HG03196 (cell line): ENCODE results near the gene EGFR.
"Not testable (repeated sequence)": the region's sequence is repeated elsewhere in the genome, so short reads cannot be mapped to it uniquely, and the experiment has no call there.

Experiments
- ATAC-seq: cut with Tn5 transposase; IDR thresholded peaks from one replicate; pipeline ENCODE4 v1.9.1; 2021; ENCODE audit not compliant: unreplicated experiment

The EGFR gene

DNA sequence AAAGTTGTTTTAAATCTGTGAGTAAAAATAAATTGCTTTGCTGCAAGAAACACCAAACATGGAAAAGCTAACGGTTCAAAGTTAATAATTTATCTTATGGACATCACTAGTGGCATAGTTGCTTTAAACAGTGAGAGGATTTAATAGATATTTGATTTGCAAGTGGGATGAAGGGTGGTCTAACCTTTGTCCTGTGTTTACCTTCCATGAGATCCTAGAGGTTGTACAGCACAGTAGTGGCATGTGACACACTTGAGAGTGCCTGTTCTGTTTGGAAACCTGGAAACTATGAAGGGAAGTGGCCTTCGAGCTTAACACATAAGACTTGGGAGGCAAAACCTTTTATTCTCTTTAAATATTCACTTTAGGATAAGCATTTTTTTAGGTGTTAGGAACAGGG is 16.0 kb downstream of the EGFR start:
- no peak for ATAC-seq

- not testable (repeated sequence) for ATAC-seq
Observed at GRCh38 chr7:55035410-55035809, 16.6 kb downstream of the EGFR start.

GRCh38 chr7:55036950-55037736 is 18.3 kb downstream of the EGFR start:
- ATAC-seq: no peak

GRCh38 chr7:55043691-55044370 is 25.0 kb downstream of the EGFR start:
- ATAC-seq: no peak

DNA sequence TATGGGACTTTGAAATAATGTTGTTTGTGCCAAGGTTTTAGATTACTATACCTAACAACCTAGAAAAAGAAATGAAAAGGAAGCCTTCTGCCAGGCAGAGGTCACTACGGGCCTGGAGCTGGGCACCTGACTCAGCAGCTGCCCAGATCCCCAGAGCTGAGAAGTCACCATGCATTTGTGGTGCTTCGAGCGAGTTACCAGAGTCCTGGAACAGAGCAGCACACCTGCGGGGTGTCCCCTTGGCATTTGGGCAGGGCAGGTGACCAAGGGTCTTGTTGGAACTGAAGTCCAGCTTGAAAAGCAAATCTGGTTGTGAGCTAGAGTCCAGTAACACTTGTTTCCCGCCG is 25.5 kb downstream of the EGFR start:
- ATAC-seq: no peak

- no peak for ATAC-seq
Observed at GRCh38 chr7:55044791-55045190, 26.0 kb downstream of the EGFR start.

DNA sequence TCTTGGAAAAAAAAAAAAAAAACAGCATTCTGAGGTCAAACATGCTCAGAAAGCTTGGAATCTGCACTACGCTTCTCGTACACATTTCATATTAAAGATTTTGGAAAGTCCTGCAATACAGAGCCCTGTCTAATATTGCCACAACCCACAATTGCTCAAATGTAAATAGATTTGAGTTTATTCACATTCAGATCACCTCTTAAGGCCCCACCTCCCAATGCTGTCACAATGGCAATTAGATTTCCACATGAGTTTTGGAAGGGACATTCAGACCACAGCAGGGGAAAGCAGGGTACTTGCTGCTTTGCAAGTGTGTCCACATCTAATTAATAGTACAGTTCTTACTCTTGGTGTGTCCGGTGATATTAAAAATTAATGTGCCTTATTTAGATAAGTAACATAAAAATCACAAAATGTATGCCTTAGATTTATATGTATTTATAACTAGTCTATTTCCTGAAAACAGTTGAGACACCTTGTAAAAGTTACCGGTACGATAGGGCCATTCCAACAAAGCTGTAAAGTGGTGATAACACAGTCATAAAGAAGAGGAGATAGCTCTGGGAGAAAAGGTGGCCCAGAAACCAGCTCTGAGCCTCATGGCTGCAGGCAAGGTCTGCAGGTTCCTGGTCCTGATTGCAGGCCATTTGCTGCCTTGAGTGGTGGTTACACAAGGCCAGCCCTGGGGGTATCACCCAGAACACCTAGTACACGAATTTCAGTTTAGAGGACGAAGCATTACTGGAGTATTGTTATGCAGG is 27.9 kb downstream of the EGFR start:
- no peak for ATAC-seq

DNA sequence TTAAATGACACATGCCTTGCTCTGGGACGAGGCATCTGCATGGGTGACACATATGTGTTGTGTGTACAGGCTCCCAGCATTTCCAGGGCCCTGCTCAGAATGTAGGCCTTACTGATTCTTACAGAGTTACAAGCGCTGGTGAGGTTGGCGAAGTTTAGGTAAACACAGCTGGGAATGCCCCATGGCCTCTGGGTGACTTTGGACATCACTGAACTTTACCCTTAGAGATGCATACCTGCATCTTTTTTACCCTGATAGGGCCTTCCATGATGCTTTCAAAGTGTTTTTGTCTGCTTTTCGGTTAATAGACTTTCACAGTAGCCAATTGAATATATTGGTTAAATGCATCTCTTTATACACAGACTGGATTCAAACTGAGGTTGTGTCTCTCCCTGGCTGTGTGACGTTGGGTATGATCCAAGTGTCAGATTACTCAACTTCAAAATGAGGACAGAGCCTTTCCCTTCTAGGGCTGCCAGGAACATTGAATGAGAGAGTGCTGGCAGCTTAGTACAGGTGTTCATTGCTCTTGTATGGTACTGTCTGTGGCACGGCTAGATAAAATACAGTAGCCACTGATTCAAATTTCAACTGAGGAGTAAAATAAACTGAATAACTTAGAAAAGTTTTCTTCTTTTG is 29.5 kb downstream of the EGFR start:
- ATAC-seq: no peak

GRCh38 chr7:55050281-55050680 is 31.5 kb downstream of the EGFR start:
- ATAC-seq: no peak

- no peak for ATAC-seq
Observed at GRCh38 chr7:55052081-55052480, 33.3 kb downstream of the EGFR start.

DNA sequence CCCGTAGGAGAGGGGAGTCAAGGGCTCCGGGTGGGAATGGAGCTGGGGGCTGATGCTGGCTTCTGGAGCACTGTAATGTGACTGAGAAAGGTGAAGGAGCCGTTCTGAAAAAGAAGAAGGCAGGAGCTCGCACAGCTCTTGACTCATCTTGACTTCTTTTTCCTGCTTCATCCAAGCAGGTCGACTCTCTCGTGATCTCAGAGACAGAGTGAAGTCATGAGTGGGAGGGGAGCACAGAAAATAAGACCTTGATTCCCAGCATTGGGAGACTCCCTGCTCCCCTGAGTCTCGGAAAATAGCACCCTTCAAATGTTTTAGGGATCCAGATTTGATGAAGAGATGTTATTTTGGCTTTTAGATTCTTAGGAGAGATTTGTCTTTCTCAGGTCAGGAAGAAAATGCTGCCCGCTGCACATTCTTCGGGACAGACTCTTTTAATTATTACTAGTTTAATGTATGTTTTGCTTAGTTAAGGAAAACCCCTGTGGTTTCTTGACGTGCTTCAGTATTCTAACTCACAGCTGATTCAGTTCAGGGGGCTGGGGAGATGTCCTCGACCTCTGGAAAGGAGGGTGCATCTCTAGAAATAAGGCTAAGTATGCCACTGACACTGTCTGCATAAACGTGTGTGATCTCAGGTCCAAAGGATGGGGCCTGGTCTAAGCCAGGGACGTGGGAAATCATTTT is 34.1 kb downstream of the EGFR start:
- ATAC-seq: no peak

DNA sequence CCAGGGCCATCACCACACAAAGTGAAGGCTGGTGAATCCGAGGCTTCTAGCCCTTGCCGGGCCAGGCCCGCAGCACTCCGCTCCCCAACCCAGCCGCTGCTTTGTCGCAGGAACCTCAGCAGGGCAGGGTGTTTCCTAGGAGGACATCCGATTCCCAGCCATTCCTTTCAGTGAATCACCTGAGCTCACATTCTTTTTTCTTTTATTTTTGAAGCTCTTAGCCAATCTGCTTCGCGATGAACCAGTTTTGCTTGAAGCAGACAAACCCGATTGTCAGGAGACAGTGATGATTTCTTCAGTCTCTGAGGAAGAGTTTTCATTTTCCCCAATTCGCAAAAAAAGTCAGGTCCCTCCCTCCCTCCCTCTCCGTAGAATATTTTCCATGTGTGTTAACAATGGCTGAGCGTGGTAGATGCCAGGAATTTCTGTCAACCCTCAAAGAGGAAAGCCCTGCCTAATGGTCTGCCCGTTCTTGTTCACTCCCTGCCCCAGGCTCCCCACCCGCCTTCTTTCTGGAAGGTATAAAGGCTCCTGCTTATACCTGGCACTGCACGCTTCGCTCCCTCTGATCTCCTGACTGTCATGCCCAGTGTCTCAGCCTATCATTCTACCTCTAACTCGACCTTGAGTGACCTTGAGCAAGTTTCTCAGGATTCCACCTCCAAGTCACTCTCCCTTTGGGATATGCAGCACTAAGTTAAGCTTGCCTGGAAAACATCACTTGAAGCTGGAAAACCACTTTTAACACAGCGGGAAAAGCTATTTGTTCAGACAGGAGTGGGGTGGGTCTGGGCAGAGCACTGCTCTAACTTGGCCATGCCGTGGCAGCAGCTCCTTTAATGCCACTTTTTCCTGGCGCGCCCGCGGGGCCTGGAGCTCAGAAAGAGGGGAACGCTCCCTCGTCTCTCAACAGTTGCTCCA is 35.1 kb downstream of the EGFR start:
- ATAC-seq: no peak

DNA sequence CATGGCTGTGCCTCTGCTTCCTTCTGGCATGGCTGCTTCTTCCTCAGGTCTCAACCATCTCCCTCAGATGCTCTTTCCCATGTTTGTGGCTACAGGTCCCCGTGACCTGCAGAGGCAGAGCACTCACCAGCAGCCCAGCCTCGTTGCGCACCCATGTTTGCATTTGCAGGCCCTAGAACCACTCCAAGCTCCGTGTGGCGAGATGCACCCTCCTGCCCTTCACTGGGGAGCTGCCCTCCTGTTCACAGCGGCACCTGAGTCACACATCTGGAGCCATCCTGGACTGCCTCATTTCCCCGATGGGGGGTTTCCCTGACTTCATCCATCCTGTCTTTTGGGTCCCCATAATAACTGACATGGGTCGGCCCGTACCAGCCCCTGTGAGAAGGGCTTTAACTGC is 35.9 kb downstream of the EGFR start:
- ATAC-seq: no peak

GRCh38 chr7:55055479-55055878 is 36.7 kb downstream of the EGFR start:
- ATAC-seq: no peak

DNA sequence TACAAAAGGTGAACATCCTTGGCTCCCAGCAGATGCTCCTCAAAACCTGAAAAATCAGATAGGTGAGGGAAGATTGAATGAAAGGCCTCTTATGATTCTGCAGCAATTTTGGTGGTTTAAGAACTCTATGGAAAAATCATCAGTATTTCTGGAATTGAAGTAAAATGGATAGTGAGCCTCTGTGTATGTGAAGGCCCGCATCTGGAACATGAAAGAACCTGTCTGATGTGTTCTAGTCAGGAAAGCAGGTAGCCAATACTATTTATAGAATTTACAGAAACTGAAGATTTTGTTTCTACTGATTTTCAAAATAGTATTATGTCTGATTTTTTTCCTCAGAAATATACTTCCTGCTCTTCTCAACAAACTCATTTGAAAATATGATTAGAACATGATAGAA is 37.3 kb downstream of the EGFR start:
- ATAC-seq: no peak

- no peak for ATAC-seq
Observed at GRCh38 chr7:55056577-55057480, 38.0 kb downstream of the EGFR start.

DNA sequence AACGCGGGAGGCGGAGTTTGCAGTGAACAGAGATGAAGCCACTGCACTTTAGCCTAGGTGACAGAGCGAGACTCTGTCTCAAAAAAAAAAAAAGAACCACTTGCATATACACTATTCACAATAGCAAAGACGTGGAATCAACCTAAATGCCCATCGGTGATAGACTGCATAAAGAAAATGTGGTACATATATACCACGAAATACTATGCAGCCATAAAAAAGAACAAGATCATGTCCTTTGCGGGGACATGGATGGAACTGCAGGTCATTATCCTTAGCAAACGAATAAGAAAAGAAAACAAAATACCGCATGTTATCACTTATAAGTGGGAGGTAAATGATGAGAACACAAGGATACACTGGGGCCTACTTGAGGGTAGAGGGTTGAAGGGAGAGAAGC is 39.5 kb downstream of the EGFR start:
- ATAC-seq: no peak

- no peak for ATAC-seq
Observed at GRCh38 chr7:55059021-55059420, 40.2 kb downstream of the EGFR start.

DNA sequence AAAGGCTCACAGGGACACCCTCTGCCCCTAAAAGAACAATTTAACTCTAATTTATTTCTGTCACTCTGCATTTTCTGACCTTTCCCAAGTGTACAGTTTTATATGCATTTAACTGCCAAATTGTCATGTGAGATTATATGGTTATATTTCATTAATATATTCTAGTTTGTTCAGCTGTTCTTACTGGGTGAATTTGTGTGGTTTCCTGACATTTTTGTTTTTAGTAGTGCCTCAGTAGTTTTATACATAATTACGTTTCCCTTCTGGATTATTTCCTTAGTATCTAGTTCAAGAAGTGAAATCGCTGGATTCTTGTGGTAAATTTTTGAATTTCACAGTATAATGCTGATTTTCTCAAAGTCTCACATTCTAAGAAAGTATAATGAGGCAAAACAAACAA is 41.3 kb downstream of the EGFR start:
- ATAC-seq: no peak
